ENCODE results near the gene ADCY7.

The ADCY7 gene

DNA sequence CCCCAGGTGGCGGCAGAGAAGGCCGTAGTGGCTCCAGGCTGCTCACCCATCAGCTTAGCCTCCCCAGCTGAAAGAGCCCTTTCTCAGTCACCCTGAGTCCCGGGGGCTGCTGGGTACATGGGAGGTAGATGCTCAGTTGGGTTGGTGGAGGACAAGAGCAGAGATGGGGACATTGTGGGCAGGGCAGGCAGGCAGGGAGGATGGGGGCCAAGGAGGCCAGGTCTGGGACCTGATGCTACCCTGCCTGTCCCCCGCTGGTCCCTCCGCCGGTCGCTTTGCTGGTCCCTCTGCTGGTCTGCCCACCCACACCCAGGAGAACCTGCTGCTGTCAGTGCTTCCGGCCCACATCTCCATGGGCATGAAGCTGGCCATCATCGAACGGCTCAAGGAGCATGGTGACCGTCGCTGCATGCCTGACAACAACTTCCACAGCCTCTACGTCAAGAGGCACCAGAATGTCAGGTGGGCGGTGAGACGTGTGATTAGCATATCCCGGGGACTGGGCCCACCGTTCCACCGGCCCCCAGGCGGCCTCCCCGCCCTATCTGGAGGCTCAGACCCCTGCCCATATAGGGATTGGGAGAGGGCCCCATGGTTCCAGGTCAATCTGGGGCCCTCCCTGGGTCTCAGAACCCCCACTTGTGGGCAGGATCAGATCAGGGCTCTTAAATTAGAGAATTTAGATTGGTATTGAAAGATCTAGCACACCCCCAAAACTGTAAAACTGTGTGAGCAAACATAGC lies 26.9 kb downstream of the ADCY7 start:
- H3K4me3 ChIP-seq (ENCODE audit: low read depth, low read length): no peak overlapping the region
- no peak for TF ChIP-seq MYC (IDR thresholded peaks at IDR 0.05; ENCODE audit: low read depth, low read length)
- TF ChIP-seq, protein P1, sequence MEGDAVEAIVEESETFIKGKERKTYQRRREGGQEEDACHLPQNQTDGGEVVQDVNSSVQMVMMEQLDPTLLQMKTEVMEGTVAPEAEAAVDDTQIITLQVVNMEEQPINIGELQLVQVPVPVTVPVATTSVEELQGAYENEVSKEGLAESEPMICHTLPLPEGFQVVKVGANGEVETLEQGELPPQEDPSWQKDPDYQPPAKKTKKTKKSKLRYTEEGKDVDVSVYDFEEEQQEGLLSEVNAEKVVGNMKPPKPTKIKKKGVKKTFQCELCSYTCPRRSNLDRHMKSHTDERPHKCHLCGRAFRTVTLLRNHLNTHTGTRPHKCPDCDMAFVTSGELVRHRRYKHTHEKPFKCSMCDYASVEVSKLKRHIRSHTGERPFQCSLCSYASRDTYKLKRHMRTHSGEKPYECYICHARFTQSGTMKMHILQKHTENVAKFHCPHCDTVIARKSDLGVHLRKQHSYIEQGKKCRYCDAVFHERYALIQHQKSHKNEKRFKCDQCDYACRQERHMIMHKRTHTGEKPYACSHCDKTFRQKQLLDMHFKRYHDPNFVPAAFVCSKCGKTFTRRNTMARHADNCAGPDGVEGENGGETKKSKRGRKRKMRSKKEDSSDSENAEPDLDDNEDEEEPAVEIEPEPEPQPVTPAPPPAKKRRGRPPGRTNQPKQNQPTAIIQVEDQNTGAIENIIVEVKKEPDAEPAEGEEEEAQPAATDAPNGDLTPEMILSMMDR (IDR thresholded peaks at IDR 0.05; ENCODE audit: low read depth, low read length): no peak
- no peak for TF ChIP-seq POLR2A (IDR thresholded peaks at IDR 0.05; ENCODE audit: extremely low read depth, insufficient read length)
- TF ChIP-seq, protein P2, sequence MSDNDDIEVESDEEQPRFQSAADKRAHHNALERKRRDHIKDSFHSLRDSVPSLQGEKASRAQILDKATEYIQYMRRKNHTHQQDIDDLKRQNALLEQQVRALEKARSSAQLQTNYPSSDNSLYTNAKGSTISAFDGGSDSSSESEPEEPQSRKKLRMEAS (IDR thresholded peaks at IDR 0.05; ENCODE audit: low read depth, low read length): no peak

DNA sequence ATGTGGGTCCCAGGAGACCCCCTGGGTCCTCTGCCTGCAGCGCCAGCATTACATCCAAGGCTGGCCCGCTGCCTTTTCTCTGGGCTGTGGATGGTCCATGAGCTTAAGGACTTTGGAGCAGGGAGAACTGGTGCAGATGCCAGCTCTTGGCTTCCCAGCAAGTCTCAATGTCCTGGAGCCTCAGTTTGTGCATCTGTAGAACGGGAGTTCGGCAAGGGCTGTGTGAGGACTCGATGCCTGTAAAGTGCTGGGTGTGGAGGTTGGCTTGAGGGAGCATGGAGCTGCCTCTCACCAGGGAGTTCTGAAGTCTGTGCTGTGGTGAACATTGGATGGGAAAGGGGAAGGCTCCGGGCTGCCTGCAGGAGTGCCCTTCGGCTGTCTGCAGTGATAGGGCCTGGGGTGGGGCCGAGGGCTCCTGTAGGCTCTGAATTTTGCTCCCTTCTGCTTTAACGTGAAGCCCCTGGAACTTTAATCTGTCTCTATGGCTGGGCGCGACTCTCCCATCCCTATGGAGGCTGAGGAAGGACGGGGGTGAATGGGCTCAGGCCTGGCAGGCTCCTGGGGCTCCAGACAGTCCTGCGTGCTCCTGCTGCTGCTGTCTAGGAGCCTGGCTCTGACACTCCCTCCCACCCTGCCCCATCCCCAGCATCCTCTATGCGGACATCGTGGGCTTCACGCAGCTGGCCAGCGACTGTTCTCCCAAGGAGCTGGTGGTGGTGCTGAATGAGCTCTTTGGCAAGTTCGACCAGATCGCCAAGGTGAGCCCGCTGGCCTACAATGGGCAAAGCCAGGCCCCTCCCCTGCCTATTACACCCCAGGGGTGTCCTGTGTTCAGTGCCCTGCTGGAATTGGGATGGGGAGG lies 27.9 kb downstream of the ADCY7 start:
- H3K4me3 ChIP-seq (ENCODE audit: low read depth, low read length): no peak overlapping the region
- TF ChIP-seq, protein P1 (IDR thresholded peaks at IDR 0.05; ENCODE audit: low read depth, low read length): no peak
- TF ChIP-seq, protein P2 (IDR thresholded peaks at IDR 0.05; ENCODE audit: low read depth, low read length): no peak
- TF ChIP-seq POLR2A (IDR thresholded peaks at IDR 0.05; ENCODE audit: extremely low read depth, insufficient read length) (no peak), MYC (IDR thresholded peaks at IDR 0.05; ENCODE audit: low read depth, low read length) (no peak)
- no peak for DNase-seq (ENCODE audit: low read depth)

More for the DNA sequence above, 26.9 kb downstream of the ADCY7 start:
- no peak for DNase-seq (ENCODE audit: low read depth)

DNA sequence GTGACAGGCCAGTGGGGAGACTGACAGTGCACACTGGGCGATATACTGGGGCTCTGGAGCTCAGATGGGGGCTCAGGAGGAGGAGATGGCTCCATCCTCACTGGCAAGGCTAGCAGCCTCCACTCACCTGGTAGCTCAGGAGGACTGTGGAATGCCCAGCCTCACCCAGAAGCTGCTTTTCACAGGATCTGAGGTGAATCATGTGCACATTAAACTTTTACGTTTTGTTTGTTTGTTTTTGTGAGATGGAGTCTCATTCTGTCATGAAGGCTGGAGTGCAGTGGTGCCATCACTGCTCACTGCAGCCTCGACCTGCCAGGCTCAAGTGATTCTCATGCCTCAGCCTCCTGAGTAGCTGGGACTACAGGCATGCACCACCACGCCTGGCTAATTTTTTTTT lies 28.6 kb downstream of the ADCY7 start:
- DNase-seq (ENCODE audit: low read depth): no peak
- H3K4me3 ChIP-seq (ENCODE audit: low read depth, low read length): no peak overlapping the region
- TF ChIP-seq, protein P2 (IDR thresholded peaks at IDR 0.05; ENCODE audit: low read depth, low read length): no peak
- TF ChIP-seq, protein P1 (IDR thresholded peaks at IDR 0.05; ENCODE audit: low read depth, low read length): no peak
- no peak for TF ChIP-seq POLR2A (IDR thresholded peaks at IDR 0.05; ENCODE audit: extremely low read depth, insufficient read length)
- TF ChIP-seq MYC (IDR thresholded peaks at IDR 0.05; ENCODE audit: low read depth, low read length): no peak

DNA sequence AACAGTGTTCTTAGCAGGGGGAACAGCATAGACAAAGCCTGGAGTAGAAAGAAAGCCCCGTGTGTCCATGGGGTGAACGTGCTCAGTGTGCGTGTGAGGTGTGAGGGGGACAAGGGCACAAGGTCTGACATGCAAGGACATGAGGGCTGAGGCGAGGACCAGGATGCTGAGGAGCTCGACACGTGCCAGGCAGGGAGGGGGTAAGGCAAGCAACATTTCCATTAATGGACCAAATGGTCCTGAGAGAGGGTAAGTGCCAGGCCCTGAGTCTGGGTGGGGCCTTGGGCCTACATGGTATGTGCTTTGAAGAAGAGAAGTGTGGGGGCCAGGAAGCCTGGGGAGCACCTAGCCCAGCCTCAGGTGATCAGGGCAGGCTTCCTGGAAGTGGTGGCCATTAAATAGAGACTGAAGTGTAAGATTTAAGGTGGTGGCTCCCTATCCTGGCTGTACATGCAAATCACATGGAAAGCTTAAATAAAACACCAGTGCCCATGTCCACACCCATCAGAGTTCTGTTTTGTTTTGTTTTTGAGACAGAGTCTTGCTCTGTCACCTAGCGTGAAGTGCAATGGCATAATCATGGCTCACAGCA lies 29.3 kb downstream of the ADCY7 start:
- TF ChIP-seq, protein P2 (IDR thresholded peaks at IDR 0.05; ENCODE audit: low read depth, low read length): no peak
- TF ChIP-seq, protein P1 (IDR thresholded peaks at IDR 0.05; ENCODE audit: low read depth, low read length): no peak
- TF ChIP-seq MYC (IDR thresholded peaks at IDR 0.05; ENCODE audit: low read depth, low read length) (no peak), POLR2A (IDR thresholded peaks at IDR 0.05; ENCODE audit: extremely low read depth, insufficient read length) (no peak)
- no peak overlapping the region for H3K4me3 ChIP-seq (ENCODE audit: low read depth, low read length)
- no peak for DNase-seq (ENCODE audit: low read depth)

DNA sequence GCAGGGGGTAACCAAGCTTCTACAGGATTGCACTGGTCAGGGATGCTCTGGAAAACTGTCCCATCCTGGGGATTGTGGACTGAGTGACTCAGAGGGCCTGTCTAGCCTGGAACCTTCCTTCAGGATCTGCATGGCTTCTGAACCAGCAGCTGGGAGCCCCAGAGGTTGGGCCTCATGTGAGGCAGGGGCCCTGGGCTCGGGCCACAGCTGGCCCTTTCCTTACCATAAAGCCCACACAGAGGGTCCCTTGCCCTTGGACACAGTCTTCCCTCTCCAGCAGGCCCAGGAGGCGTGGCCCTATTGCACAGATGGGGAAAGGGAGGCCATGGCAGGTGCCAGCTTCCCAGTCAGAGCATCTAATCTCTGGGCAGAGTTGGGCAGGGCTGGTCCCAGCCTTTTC lies 30.5 kb downstream of the ADCY7 start:
- H3K4me3 ChIP-seq (ENCODE audit: low read depth, low read length): no peak overlapping the region
- TF ChIP-seq MYC (IDR thresholded peaks at IDR 0.05; ENCODE audit: low read depth, low read length) (no peak), POLR2A (IDR thresholded peaks at IDR 0.05; ENCODE audit: extremely low read depth, insufficient read length) (no peak)
- TF ChIP-seq, protein P1 (IDR thresholded peaks at IDR 0.05; ENCODE audit: low read depth, low read length): no peak
- TF ChIP-seq, protein P2 (IDR thresholded peaks at IDR 0.05; ENCODE audit: low read depth, low read length): no peak
- DNase-seq (ENCODE audit: low read depth): no peak
